ENCODE results near the gene TMEM217. TPM values are rescaled to one million over a fixed set of nuclear protein-coding genes. Genes with fewer than 3 reads are reported as not detected.

Gene TMEM217
- total RNA-seq, 1 donor from 2014 or later, result 0.86 TPM

DNA sequence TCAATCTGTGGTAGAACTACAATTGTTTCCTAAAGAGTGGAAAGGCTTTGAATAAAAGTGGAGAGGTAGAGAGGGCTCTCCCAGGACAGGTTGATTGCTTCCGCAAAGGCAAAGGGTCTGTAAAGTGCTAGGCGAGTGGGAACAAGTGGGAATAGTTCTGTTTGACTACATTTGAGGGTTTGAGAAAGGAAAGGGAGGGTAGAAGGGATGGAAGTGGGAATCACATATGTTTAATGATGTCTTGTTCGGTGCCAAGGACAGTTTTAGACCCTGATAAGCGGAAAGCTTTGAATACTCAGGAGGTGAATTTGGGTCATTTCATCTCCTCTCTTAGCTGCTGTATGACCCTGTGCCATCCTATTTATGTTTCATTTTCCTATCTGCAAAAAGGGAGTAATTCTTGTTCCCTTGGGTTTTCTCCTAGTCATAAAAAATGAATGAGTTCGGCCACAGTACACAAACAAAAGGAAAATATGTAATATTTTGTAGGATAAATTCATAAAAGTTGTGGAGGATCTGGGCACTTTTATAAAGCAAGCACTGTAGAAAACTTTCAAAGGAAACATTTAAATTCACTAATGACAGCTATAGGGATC, 89.7 kb downstream of the TMEM217 start:
- DNase-seq (ENCODE audit: low read depth), result no peak
- no peak overlapping the region for H3K4me3 ChIP-seq (ENCODE audit: low read depth, low read length)
- TF ChIP-seq, protein P1, sequence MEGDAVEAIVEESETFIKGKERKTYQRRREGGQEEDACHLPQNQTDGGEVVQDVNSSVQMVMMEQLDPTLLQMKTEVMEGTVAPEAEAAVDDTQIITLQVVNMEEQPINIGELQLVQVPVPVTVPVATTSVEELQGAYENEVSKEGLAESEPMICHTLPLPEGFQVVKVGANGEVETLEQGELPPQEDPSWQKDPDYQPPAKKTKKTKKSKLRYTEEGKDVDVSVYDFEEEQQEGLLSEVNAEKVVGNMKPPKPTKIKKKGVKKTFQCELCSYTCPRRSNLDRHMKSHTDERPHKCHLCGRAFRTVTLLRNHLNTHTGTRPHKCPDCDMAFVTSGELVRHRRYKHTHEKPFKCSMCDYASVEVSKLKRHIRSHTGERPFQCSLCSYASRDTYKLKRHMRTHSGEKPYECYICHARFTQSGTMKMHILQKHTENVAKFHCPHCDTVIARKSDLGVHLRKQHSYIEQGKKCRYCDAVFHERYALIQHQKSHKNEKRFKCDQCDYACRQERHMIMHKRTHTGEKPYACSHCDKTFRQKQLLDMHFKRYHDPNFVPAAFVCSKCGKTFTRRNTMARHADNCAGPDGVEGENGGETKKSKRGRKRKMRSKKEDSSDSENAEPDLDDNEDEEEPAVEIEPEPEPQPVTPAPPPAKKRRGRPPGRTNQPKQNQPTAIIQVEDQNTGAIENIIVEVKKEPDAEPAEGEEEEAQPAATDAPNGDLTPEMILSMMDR (conservative IDR thresholded peaks at IDR 0.05; ENCODE audit: low read depth, low read length), result no peak

GRCh38 chr6:37162740-37163139, 95.2 kb downstream of the TMEM217 start:
- no peak for DNase-seq (ENCODE audit: low read depth)
- TF ChIP-seq, protein P1 (conservative IDR thresholded peaks at IDR 0.05; ENCODE audit: low read depth, low read length), result no peak
- no peak overlapping the region for H3K4me3 ChIP-seq (ENCODE audit: low read depth, low read length)

Other genes starting within 250 kb of the TMEM217 start
- gene PIM1, start 88.0 kb downstream of the TMEM217 start, total RNA-seq, result 20.9 and 25.9 TPM in 2 replicates
- gene TBC1D22B, start 372 bp downstream of the TMEM217 start, total RNA-seq, result 8.8 and 9.8 TPM in 2 replicates
- 18.0 and 21.4 TPM in 2 replicates for gene RNF8, start 95.8 kb upstream of the TMEM217 start, total RNA-seq
- gene CMTR1, start 175.1 kb upstream of the TMEM217 start, total RNA-seq, result 20.8 and 22.9 TPM in 2 replicates
- 126 and 136 TPM in 2 replicates for gene CCDC167, start 241.7 kb upstream of the TMEM217 start, total RNA-seq

Data from epithelial cell of proximal tubule (primary cell).